ENCODE results near the gene RSAD2. TPM values are rescaled to one million over a fixed set of nuclear protein-coding genes. Genes with fewer than 3 reads are reported as not detected.

RSAD2 gene
- total and polyA plus RNA-seq, 9 of the 15 experiments (the other 6 are each of a cell fraction or from before 2014, with no cell fraction given), result 0.15 to 1.4 (median 0.28) TPM

GRCh38 chr2:6846967-6847681 lies 30.5 kb upstream of the RSAD2 start:
- FAIRE-seq (peak; percentile 99), ATAC-seq (peak; percentile 96), DNase-seq (ENCODE audit: extremely low read depth in 1 of 4, low spot score in 3 of 4) (peak; percentile 77 to 93 (median 84))
- Histone ChIP-seq H2AFZ (ENCODE audit: low read depth, low read length) (no peak overlapping the region), H4K20me1 (replicated peaks; ENCODE audit: control insufficient read depth, insufficient read depth, low read length) (no peaks in the 10 kb centered on the region), H3K9ac (ENCODE audit: insufficient read depth in 1 of 2, low read depth in 2 of 2, low read length in 2 of 2) (no peak overlapping the region), H3K9me1 (ENCODE audit: control insufficient read depth, insufficient read depth, low read length) (no peaks in the 10 kb centered on the region), H3K9me3 (replicated peaks; ENCODE audit: control insufficient read depth, insufficient read depth, low read depth, low read length) (peaks cover 39% of the 10 kb centered on the region), H3K4me2 (ENCODE audit: insufficient read depth, low read length) (peak overlapping the region; percentile 52), H3K27ac (ENCODE audit: extremely low read depth, low read depth, low read length) (peak overlapping the region; percentile 69), H3K36me3 (ENCODE audit: control insufficient read depth, insufficient read depth, low read length) (peaks cover 13% of the 10 kb centered on the region), H3K4me1 (replicated peaks in 1 of 2; ENCODE audit: control insufficient read depth in 2 of 2, insufficient read depth in 2 of 2, low read length in 2 of 2) (peaks cover 5 to 13% of the 10 kb centered on the region in 2 experiments; a peak in 4 of 5 replicates), H3K79me2 (ENCODE audit: control insufficient read depth, insufficient read depth, low read length) (no peaks in the 10 kb centered on the region), H3K27me3 (ENCODE audit: control insufficient read depth in 2 of 2, insufficient read depth in 2 of 2, low read length in 2 of 2) (no peaks in the 10 kb centered on the region), H3K4me3 (no peak overlapping the region)
- 16% methylated on average over 6 of the region's 6 CpGs for WGBS (ENCODE audit: insufficient coverage, low coverage, missing lambda C conversion rate)
- POLR2A ChIA-PET, result interaction anchor here (0.7 to 2.8 kb wide), 8 partner anchors 10 to 198 kb away, joined by 3 to 21 read pairs (median 4); partner anchors contain the start of gene CMPK2
- no TSS peak for BruUV-seq (replicated peaks)
- CTCF ChIA-PET (ENCODE audit: low intra/inter-chr PET ratio), result no interaction called here
- intact Hi-C loops (cut with micrococcal nuclease) (loop anchor here (1.0 to 5.0 kb wide), 6 partner anchors 19 to 235 kb away; partner anchors contain the start of gene RNF144A), in situ Hi-C loops (cut with MboI) (loop anchor here (25.0 kb wide), 1 partner anchor 165 kb away; no protein-coding TSS in a partner anchor)
- TF ChIP-seq GATAD2A (IDR thresholded peaks at IDR 0.05) (0 out of 2 replicates have a peak, but pooled peaks have one; percentile 65), NFE2 (IDR thresholded peaks at IDR 0.05; ENCODE audit: low read depth) (peak; percentile 42; the same call in 1 of the 2 replicates), ZNF239 (CRISPR knock-in tag; IDR thresholded peaks at IDR 0.05) (peak; percentile 83), CREB1 (IDR thresholded peaks at IDR 0.05) (peak; percentile 78), CREB1 (CRISPR knock-in tag; IDR thresholded peaks at IDR 0.05) (no peak), NR2C1 (IDR thresholded peaks at IDR 0.05) (no peak), NR2C1 (tag; IDR thresholded peaks at IDR 0.05) (peak; percentile 70), CBX3 (IDR thresholded peaks at IDR 0.05; ENCODE audit: borderline replicate concordance in 1 of 2, low read length in 2 of 2) (peak in 1 of 2 experiments; percentile 81; a peak in 1 of 3 replicates), CBFA2T2 (conservative IDR thresholded peaks at IDR 0.05) (peak; percentile 100), LCOR (CRISPR knock-in tag; IDR thresholded peaks at IDR 0.05) (peak; percentile 60; the same call in 1 of the 2 replicates), ZNF583 (CRISPR knock-in tag; IDR thresholded peaks at IDR 0.05) (peak; percentile 89), RBM34 (IDR thresholded peaks at IDR 0.05; ENCODE audit: borderline replicate concordance, insufficient read depth, low read length) (no peak), MTA1 (IDR thresholded peaks at IDR 0.05; ENCODE audit: borderline replicate concordance) (peak; percentile 82), ZNF24 (IDR thresholded peaks at IDR 0.05) (peak; percentile 74), JUND (IDR thresholded peaks at IDR 0.05; ENCODE audit: borderline replicate concordance, low read depth, low read length) (peak; percentile 66; the same call in 1 of the 2 replicates), JUND (tag; IDR thresholded peaks at IDR 0.05; ENCODE audit: borderline replicate concordance, low read depth, low read length) (peak; percentile 36; the same call in 1 of the 3 replicates), MAFK (IDR thresholded peaks at IDR 0.05; ENCODE audit: low read length) (0 out of 2 replicates have a peak, but pooled peaks have one; percentile 12), TEAD4 (IDR thresholded peaks at IDR 0.05; ENCODE audit: low read length) (peak; percentile 100), TEAD4 (CRISPR knock-in tag; IDR thresholded peaks at IDR 0.05; ENCODE audit: borderline replicate concordance) (no peak), EGR1 (conservative IDR thresholded peaks at IDR 0.05) (peak; percentile 30; the same call in 1 of the 2 replicates), KDM4B (IDR thresholded peaks at IDR 0.05; ENCODE audit: borderline replicate concordance in 2 of 2, low read depth in 1 of 2) (no peak), ZNF75A (CRISPR knock-in tag; IDR thresholded peaks at IDR 0.05) (no peak), RAD51 (IDR thresholded peaks at IDR 0.05; ENCODE audit: borderline replicate concordance, low read depth) (peak; percentile 27; the same call in 1 of the 2 replicates), ZNF707 (CRISPR knock-in tag; conservative IDR thresholded peaks at IDR 0.05) (0 out of 2 replicates have a peak, but pooled peaks have one; percentile 31), SOX6 (IDR thresholded peaks at IDR 0.05) (peak; percentile 98), BACH1 (tag; IDR thresholded peaks at IDR 0.05) (peak; percentile 69; the same call in 1 of the 2 replicates), RAD21 (CRISPR knock-in tag; conservative IDR thresholded peaks at IDR 0.05 in 1 of 2, IDR thresholded peaks at IDR 0.05 in 1 of 2) (no peak)
